22Rv1 (cell line): ENCODE measurements around the gene CMIP.

Source experiments
- H3K27ac ChIP-seq: fragments of 450-650 bp; 2 replicates; pipeline ENCODE4 v1.5.1; 2017
- CTCF ChIP-seq: fragments of 450-650 bp; IDR thresholded peaks from 2 replicates; pipeline ENCODE4 v1.5.1; 2017; ENCODE audit warnings: mild to moderate bottlenecking
- ZFX ChIP-seq: fragments of 450-650 bp; IDR thresholded peaks from 2 replicates; pipeline ENCODE4 v1.6.1; 2017; ENCODE audit warnings: antibody characterized with exemption, borderline replicate concordance

The CMIP gene

GRCh38 chr16:81610144-81610842, 165.7 kb downstream of the CMIP start:
- no peak overlapping the region for H3K27ac ChIP-seq
- TF ChIP-seq CTCF: no peak
- no peak for TF ChIP-seq ZFX

GRCh38 chr16:81610936-81611335, 166.3 kb downstream of the CMIP start:
- TF ChIP-seq ZFX: no peak
- TF ChIP-seq CTCF: no peak
- no peak overlapping the region for H3K27ac ChIP-seq

- TF ChIP-seq ZFX: no peak
- TF ChIP-seq CTCF: no peak
- H3K27ac ChIP-seq: no peak overlapping the region
Observed at GRCh38 chr16:81611721-81612120, 167.1 kb downstream of the CMIP start.

- H3K27ac ChIP-seq: no peak overlapping the region
- no peak for TF ChIP-seq CTCF
Observed at GRCh38 chr16:81612351-81613163, 167.9 kb downstream of the CMIP start.

- H3K27ac ChIP-seq: no peak overlapping the region
Observed at GRCh38 chr16:81614171-81614570, 169.6 kb downstream of the CMIP start.

GRCh38 chr16:81614654-81615359, 170.2 kb downstream of the CMIP start:
- no peak overlapping the region for H3K27ac ChIP-seq
- TF ChIP-seq ZFX (no peak), CTCF (no peak)

More at GRCh38 chr16:81614171-81614570, 169.6 kb downstream of the CMIP start:
- TF ChIP-seq CTCF (no peak), ZFX (no peak)
